PFSK-1 (cell line): Measurements from ENCODE around the gene AP2A2.

Experiments
- POLR2AphosphoS5 ChIP-seq: IDR thresholded peaks from 2 replicates; pipeline ENCODE4 v1.6.1; 2012; ENCODE audit warnings: low read depth, mild to moderate bottlenecking, control low read depth, low read length, moderate library complexity
- SIN3A ChIP-seq: IDR thresholded peaks from 2 replicates; pipeline ENCODE4 v1.6.1; 2012; ENCODE audit warnings: mild to moderate bottlenecking, low read length, moderate library complexity, borderline replicate concordance; ENCODE audit not compliant: insufficient read depth
- TAF1 ChIP-seq: IDR thresholded peaks from 2 replicates; pipeline ENCODE4 v1.6.1; 2012; ENCODE audit warnings: low read length, control low read depth, borderline replicate concordance; ENCODE audit not compliant: insufficient read depth
- TF ChIP-seq, protein P1 (sequence below), 2 experiments: IDR thresholded peaks; 2 replicates each; pipeline versions ENCODE4 v1.6.1 to v1.8.0; 2011 to 2012; ENCODE audit warnings: low read depth in 2 of 2, low read length in 2 of 2, control low read depth in 1 of 2, inconsistent platforms in 1 of 2, mild to moderate bottlenecking in 1 of 2, moderate library complexity in 1 of 2; ENCODE audit not compliant: insufficient read depth in 1 of 2

DNA sequence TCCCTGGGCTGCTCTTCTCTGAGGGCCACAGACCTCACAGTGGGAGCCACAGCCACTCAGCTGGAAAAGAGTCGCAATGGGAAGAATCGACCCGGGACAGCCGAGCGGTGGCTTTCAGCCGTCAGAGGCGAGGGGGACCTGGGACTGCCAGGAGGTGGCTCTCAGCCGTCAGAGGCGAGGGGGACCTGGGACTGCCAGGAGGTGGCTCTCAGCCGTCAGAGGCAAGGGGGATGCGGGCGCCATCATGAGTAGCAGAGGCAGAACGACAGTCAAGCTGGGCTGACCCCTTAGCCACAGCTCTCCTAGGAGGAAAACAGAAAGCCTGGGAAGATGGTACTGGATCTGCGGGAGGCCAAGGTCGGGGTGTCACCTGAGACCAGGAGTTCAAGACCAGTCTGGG, 134.1 kb downstream of the AP2A2 start:
- no peak for TF ChIP-seq POLR2AphosphoS5
- TF ChIP-seq, protein P1, sequence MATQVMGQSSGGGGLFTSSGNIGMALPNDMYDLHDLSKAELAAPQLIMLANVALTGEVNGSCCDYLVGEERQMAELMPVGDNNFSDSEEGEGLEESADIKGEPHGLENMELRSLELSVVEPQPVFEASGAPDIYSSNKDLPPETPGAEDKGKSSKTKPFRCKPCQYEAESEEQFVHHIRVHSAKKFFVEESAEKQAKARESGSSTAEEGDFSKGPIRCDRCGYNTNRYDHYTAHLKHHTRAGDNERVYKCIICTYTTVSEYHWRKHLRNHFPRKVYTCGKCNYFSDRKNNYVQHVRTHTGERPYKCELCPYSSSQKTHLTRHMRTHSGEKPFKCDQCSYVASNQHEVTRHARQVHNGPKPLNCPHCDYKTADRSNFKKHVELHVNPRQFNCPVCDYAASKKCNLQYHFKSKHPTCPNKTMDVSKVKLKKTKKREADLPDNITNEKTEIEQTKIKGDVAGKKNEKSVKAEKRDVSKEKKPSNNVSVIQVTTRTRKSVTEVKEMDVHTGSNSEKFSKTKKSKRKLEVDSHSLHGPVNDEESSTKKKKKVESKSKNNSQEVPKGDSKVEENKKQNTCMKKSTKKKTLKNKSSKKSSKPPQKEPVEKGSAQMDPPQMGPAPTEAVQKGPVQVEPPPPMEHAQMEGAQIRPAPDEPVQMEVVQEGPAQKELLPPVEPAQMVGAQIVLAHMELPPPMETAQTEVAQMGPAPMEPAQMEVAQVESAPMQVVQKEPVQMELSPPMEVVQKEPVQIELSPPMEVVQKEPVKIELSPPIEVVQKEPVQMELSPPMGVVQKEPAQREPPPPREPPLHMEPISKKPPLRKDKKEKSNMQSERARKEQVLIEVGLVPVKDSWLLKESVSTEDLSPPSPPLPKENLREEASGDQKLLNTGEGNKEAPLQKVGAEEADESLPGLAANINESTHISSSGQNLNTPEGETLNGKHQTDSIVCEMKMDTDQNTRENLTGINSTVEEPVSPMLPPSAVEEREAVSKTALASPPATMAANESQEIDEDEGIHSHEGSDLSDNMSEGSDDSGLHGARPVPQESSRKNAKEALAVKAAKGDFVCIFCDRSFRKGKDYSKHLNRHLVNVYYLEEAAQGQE (IDR thresholded peaks at IDR 0.05; ENCODE audit: insufficient read depth in 1 of 2, low read depth in 2 of 2, low read length in 2 of 2) = no peak
- no peak for TF ChIP-seq SIN3A
- no peak for TF ChIP-seq TAF1
